HepG2 (cell line): ENCODE results near the gene IMMT.

Experiments
- HDAC6 ChIP-seq: fragments of 200-600 bp; sonication (generic); IDR thresholded peaks from 2 replicates; pipeline ENCODE4 v1.7.0; 2017; ENCODE audit warnings: mild to moderate bottlenecking, antibody characterized with exemption, low read length, low read depth
- TAF1 ChIP-seq: sonication (generic); formaldehyde crosslinking; IDR thresholded peaks from 2 replicates; pipeline ENCODE4 v1.4.0; 2020; ENCODE audit warnings: missing genetic modification reagents
- ZNF260 ChIP-seq: sonication (generic); formaldehyde crosslinking; IDR thresholded peaks from 2 replicates; pipeline ENCODE4 v1.4.0; 2020; ENCODE audit warnings: missing genetic modification reagents, low read depth, mild to moderate bottlenecking, borderline replicate concordance
- ZNF629 ChIP-seq: sonication (generic); formaldehyde crosslinking; conservative IDR thresholded peaks from 2 replicates; pipeline ENCODE4 v1.5.0; 2020; ENCODE audit warnings: missing genetic modification reagents
- TF ChIP-seq, protein P1 (sequence below): IDR thresholded peaks from 2 replicates; pipeline ENCODE4 v1.6.1; 2012; ENCODE audit warnings: low read length, improper control_type of control experiment
- TF ChIP-seq, protein P2 (sequence below): sonication (generic); formaldehyde crosslinking; IDR thresholded peaks from 2 replicates; pipeline ENCODE4 v1.4.0; 2020; ENCODE audit warnings: missing genetic modification reagents

DNA sequence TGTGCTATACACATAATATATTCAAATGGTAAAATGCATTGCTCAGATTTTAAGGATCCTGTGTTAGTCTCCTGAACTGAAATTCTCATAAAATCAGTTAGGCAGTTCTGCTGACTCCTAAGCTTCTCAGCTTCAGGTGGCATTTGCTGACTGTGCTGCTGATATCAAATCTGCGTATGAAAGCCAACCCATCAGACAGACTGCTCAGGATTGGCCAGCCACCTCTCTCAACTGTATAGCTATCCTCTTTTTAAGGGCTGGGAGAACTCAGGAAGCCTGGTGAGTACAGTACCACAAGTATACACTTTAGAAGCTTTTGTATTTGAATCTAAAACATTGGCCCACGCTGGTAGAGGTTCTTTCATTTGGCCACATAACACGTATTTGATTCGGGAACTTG, 60.6 kb downstream of the IMMT start:
- TF ChIP-seq HDAC6, result no peak
- TF ChIP-seq, protein P1, sequence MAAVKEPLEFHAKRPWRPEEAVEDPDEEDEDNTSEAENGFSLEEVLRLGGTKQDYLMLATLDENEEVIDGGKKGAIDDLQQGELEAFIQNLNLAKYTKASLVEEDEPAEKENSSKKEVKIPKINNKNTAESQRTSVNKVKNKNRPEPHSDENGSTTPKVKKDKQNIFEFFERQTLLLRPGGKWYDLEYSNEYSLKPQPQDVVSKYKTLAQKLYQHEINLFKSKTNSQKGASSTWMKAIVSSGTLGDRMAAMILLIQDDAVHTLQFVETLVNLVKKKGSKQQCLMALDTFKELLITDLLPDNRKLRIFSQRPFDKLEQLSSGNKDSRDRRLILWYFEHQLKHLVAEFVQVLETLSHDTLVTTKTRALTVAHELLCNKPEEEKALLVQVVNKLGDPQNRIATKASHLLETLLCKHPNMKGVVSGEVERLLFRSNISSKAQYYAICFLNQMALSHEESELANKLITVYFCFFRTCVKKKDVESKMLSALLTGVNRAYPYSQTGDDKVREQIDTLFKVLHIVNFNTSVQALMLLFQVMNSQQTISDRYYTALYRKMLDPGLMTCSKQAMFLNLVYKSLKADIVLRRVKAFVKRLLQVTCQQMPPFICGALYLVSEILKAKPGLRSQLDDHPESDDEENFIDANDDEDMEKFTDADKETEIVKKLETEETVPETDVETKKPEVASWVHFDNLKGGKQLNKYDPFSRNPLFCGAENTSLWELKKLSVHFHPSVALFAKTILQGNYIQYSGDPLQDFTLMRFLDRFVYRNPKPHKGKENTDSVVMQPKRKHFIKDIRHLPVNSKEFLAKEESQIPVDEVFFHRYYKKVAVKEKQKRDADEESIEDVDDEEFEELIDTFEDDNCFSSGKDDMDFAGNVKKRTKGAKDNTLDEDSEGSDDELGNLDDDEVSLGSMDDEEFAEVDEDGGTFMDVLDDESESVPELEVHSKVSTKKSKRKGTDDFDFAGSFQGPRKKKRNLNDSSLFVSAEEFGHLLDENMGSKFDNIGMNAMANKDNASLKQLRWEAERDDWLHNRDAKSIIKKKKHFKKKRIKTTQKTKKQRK, result no peak
- TF ChIP-seq, protein P2, sequence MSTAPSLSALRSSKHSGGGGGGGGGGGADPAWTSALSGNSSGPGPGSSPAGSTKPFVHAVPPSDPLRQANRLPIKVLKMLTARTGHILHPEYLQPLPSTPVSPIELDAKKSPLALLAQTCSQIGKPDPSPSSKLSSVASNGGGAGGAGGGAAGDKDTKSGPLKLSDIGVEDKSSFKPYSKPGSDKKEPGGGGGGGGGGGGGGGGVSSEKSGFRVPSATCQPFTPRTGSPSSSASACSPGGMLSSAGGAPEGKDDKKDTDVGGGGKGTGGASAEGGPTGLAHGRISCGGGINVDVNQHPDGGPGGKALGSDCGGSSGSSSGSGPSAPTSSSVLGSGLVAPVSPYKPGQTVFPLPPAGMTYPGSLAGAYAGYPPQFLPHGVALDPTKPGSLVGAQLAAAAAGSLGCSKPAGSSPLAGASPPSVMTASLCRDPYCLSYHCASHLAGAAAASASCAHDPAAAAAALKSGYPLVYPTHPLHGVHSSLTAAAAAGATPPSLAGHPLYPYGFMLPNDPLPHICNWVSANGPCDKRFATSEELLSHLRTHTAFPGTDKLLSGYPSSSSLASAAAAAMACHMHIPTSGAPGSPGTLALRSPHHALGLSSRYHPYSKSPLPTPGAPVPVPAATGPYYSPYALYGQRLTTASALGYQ (CRISPR knock-in tag), result no peak
- TF ChIP-seq TAF1 (CRISPR knock-in tag), result no peak
- TF ChIP-seq ZNF260 (CRISPR knock-in tag), result no peak
- TF ChIP-seq ZNF629 (CRISPR knock-in tag), result no peak
